GM12878 (cell line): Measurements from ENCODE around the gene PAXX.

Source experiments
- POLR2AphosphoS5 ChIP-seq: IDR thresholded peaks from 2 replicates; pipeline ENCODE4 v1.6.1; 2011; ENCODE audit warnings: mild to moderate bottlenecking, low read length, inconsistent platforms
- TF ChIP-seq, protein P1 (sequence below), 3 experiments: IDR thresholded peaks in 2 of 3; conservative IDR thresholded peaks in 1 of 3; 2 replicates each; pipeline ENCODE4 v1.5.1; 2011; ENCODE audit warnings: low read depth in 3 of 3, low read length in 3 of 3, mild to moderate bottlenecking in 3 of 3, control low read depth in 2 of 3, moderate library complexity in 2 of 3, inconsistent platforms in 1 of 3, mixed read lengths in 1 of 3; ENCODE audit not compliant: control insufficient read depth in 2 of 3, insufficient read depth in 1 of 3; ENCODE audit errors: extremely low read depth in 1 of 3

DNA sequence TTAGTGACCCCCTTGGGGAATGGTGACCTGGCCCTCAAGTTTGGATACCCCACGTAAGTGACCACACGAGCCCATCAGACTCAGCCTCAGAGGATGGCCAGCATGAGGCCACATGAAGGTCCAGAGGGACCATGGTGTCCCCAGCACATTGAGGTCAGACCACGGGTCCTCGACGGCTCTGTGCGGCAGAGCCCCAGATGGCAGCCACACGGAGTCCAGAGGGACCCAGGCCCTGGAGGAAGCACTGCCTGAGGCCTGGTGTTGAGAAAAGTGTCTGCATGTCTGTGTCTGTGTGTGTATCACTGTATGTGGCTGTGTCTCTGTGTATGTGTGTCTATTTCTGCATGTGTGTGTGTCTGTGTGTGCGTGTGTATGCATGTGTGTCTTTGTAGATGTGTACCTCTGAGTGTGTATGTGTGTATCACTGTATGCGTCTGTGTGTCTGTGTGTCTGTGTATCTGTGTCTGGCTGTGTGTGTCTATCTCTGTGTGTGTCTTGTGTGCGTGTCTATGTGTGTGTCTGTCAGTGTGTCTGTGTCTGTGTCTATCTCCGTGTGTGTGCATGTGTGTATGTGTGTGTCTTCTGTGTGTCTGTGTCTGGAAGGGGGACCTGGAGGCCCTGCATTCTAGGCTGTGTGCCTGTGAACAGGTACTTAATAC, 8.4 kb upstream of the PAXX start:
- TF ChIP-seq, protein P1, sequence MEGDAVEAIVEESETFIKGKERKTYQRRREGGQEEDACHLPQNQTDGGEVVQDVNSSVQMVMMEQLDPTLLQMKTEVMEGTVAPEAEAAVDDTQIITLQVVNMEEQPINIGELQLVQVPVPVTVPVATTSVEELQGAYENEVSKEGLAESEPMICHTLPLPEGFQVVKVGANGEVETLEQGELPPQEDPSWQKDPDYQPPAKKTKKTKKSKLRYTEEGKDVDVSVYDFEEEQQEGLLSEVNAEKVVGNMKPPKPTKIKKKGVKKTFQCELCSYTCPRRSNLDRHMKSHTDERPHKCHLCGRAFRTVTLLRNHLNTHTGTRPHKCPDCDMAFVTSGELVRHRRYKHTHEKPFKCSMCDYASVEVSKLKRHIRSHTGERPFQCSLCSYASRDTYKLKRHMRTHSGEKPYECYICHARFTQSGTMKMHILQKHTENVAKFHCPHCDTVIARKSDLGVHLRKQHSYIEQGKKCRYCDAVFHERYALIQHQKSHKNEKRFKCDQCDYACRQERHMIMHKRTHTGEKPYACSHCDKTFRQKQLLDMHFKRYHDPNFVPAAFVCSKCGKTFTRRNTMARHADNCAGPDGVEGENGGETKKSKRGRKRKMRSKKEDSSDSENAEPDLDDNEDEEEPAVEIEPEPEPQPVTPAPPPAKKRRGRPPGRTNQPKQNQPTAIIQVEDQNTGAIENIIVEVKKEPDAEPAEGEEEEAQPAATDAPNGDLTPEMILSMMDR (IDR thresholded peaks at IDR 0.05 in 2 of 3, conservative IDR thresholded peaks at IDR 0.05 in 1 of 3; ENCODE audit: control insufficient read depth in 2 of 3, extremely low read depth in 1 of 3, insufficient read depth in 1 of 3, low read depth in 3 of 3, low read length in 3 of 3): no peak
- no peak for TF ChIP-seq POLR2AphosphoS5
